Skeletal muscle satellite cell (primary cell): ENCODE results near the gene ATP9B. TPM values are rescaled to one million over a fixed set of nuclear protein-coding genes. Genes with fewer than 3 reads are reported as not detected.

ENCODE experiments used
- H3K27me3 ChIP-seq: 2 replicates; pipeline ENCODE4 v1.7.0; 2013; ENCODE audit warnings: low read length; ENCODE audit not compliant: control insufficient read depth, insufficient read depth
- H3K36me3 ChIP-seq: 2 replicates; pipeline ENCODE4 v1.7.0; 2013; ENCODE audit warnings: mild to moderate bottlenecking, control low read depth, low read length; ENCODE audit not compliant: insufficient read depth
- H3K4me1 ChIP-seq: 2 replicates; pipeline ENCODE4 v1.7.0; 2013; ENCODE audit warnings: low read length; ENCODE audit not compliant: control insufficient read depth, insufficient read depth
- H3K4me2 ChIP-seq: 2 replicates; pipeline ENCODE4 v1.7.0; 2013; ENCODE audit warnings: mild to moderate bottlenecking, low read length
- H3K4me3 ChIP-seq: 2 replicates; pipeline ENCODE4 v1.7.0; 2013; ENCODE audit warnings: low read length
- H3K9ac ChIP-seq: 2 replicates; pipeline ENCODE4 v1.7.0; 2013; ENCODE audit warnings: mild to moderate bottlenecking, low read depth, low read length, moderate library complexity
- H3K9me3 ChIP-seq: replicated peaks from 2 replicates; pipeline ENCODE4 v1.7.0; 2013; ENCODE audit warnings: mild to moderate bottlenecking, control low read depth, low read length
- total RNA-seq: library from RNA; depleted of rRNA; stranded (reverse); fragments of >200 nt; gene quantifications from 2 replicates; pipeline ENCODE4 v1.2.3, GENCODE V29; 2012; rRNA removed

The ATP9B gene
- total RNA-seq = 15.7 and 18.3 TPM in 2 replicates

DNA sequence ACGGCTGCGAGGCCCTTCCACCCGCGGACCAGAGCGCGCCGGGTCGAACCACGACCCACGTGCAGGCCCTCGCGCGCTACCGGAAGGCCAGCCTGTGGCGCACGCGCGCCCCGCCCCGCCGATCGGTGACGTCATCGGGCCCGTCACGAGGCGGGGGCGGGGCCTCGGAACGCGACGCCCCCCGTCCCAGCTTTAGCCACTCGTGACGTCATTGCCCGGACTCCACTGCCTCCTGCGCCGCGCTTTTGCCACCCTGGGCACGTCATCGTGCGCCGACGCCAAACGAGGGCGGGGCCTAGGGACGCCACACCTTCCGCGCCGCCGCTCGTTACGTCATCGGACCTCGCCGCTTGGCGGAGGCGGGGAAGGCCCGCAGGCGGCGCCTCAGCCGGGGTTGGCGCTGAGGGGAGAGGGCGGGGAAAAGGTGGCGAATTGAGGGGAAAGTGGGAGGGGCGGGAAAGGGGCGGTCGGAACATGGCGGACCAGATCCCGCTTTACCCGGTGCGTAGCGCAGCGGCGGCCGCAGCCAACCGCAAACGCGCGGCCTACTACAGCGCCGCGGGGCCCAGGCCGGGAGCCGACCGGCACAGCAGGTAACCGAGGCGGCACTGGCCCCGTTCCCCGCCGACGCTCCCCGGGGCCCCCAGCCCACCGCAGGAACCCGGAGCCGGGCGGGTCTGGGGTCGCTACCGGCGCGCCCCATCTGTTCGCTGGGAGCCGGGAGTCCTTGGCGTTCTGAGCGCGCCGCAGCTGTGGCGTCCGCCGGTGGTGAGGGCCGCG is at the start of gene ATP9B:
Gene ATP9B (plus strand): TSS at position 458 of the 780 bp plus-strand sequence. CDS start 17 bp downstream, at position 475.
- no peaks in the 10 kb centered on the region for H3K27me3 ChIP-seq
- H3K9me3 ChIP-seq = no peaks in the 10 kb centered on the region
- no peaks in the 10 kb centered on the region for H3K36me3 ChIP-seq
- peak within 1 kb of the TSS; percentile 80 for H3K4me3 ChIP-seq
- peak within 1 kb of the TSS; percentile 83 for H3K4me2 ChIP-seq
- peak within 1 kb of the TSS; percentile 90 for H3K9ac ChIP-seq
- peaks cover 16% of the 10 kb centered on the region for H3K4me1 ChIP-seq

DNA sequence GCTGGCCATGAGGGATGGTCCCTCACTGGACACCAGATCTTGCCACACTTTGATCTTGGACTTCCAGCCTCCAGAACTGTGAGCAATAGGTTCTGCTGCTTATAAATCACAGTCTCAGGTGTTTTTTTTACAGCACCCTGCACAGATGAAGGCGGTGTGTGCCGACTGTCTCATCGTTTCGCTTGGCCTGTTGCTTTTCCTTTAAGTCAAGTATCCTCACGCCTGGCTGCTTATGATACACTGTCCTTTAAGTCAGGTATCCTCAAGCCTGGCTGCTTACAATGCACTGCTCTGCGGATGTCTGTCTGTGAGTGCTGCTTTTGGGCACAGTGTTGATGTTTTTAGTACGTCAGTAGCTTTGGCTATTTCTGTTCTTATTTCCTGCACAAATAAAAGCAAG is 49.3 kb upstream of the ATP9B start:
- Histone ChIP-seq H3K9ac (no peak overlapping the region), H3K36me3 (no peaks in the 10 kb centered on the region), H3K4me3 (no peak overlapping the region), H3K4me1 (no peaks in the 10 kb centered on the region), H3K4me2 (no peak overlapping the region), H3K9me3 (peaks cover 3% of the 10 kb centered on the region), H3K27me3 (no peaks in the 10 kb centered on the region)

DNA sequence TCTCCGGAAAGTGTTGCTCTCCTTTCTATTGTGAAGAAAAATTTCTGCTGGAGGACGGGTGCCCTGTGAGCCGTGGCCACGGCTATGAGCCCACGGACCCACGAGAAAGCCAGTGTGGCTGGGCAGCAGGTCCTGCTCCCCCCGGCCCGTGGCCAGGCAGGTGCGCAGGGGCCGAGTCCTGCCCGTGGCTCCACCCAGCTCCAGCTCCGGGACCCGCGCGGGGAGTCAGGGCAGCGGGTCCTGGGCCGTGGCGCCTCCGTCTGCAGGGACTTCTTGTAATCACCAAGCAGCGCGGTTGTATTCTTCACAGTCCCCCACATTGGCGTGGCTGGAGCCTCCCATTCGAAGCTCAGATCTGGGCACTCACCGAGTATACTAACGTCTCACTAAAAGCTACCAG is 46.6 kb upstream of the ATP9B start:
- Histone ChIP-seq H3K9me3 (peaks cover 3% of the 10 kb centered on the region), H3K4me1 (no peaks in the 10 kb centered on the region), H3K27me3 (no peaks in the 10 kb centered on the region), H3K9ac (no peak overlapping the region), H3K4me2 (no peak overlapping the region), H3K36me3 (no peaks in the 10 kb centered on the region), H3K4me3 (no peak overlapping the region)

- Histone ChIP-seq H3K9ac (no peak overlapping the region), H3K9me3 (peaks cover under 1% of the 10 kb centered on the region), H3K4me3 (no peak overlapping the region), H3K27me3 (no peaks in the 10 kb centered on the region), H3K4me1 (no peaks in the 10 kb centered on the region), H3K36me3 (no peaks in the 10 kb centered on the region), H3K4me2 (no peak overlapping the region)
Measured at GRCh38 chr18:79026491-79026890, 42.7 kb upstream of the ATP9B start.

GRCh38 chr18:79030680-79031079 is 38.5 kb upstream of the ATP9B start:
- Histone ChIP-seq H3K27me3 (no peaks in the 10 kb centered on the region), H3K4me3 (no peak overlapping the region), H3K9me3 (no peaks in the 10 kb centered on the region), H3K4me1 (no peaks in the 10 kb centered on the region), H3K4me2 (no peak overlapping the region), H3K36me3 (no peaks in the 10 kb centered on the region), H3K9ac (no peak overlapping the region)

GRCh38 chr18:79042276-79042675 is 26.9 kb upstream of the ATP9B start:
- no peak overlapping the region for H3K9ac ChIP-seq
- no peaks in the 10 kb centered on the region for H3K9me3 ChIP-seq
- H3K4me2 ChIP-seq = no peak overlapping the region
- no peak overlapping the region for H3K4me3 ChIP-seq
- no peaks in the 10 kb centered on the region for H3K4me1 ChIP-seq
- no peaks in the 10 kb centered on the region for H3K36me3 ChIP-seq
- H3K27me3 ChIP-seq = no peaks in the 10 kb centered on the region

GRCh38 chr18:79043288-79043687 is 25.9 kb upstream of the ATP9B start:
- no peak overlapping the region for H3K4me3 ChIP-seq
- H3K4me2 ChIP-seq = no peak overlapping the region
- no peak overlapping the region for H3K9ac ChIP-seq
- no peaks in the 10 kb centered on the region for H3K27me3 ChIP-seq
- no peaks in the 10 kb centered on the region for H3K4me1 ChIP-seq
- H3K36me3 ChIP-seq = no peaks in the 10 kb centered on the region
- H3K9me3 ChIP-seq = no peaks in the 10 kb centered on the region

DNA sequence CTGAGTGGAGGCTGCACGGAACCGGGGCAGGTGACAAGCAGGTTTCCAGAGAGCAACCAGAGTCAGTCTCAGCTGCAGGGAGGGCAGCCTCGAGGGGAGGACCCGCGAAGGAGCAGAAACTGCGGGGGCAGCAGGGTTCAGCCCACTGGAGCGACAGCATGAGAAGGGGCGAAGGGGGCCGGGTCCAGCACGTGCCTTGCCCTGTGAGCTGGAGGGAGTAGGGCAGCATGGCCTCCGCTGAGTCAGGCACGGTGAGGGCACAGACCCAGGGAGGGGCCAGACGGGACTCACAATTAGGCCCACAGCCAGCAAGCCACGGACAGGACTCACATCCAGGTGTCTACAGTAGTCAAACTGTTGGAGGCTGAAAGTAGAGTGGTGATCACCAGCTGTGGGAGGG is 22.7 kb upstream of the ATP9B start:
- Histone ChIP-seq H3K36me3 (no peaks in the 10 kb centered on the region), H3K4me2 (no peak overlapping the region), H3K9ac (no peak overlapping the region), H3K9me3 (no peaks in the 10 kb centered on the region), H3K4me3 (no peak overlapping the region), H3K4me1 (no peaks in the 10 kb centered on the region), H3K27me3 (no peaks in the 10 kb centered on the region)

DNA sequence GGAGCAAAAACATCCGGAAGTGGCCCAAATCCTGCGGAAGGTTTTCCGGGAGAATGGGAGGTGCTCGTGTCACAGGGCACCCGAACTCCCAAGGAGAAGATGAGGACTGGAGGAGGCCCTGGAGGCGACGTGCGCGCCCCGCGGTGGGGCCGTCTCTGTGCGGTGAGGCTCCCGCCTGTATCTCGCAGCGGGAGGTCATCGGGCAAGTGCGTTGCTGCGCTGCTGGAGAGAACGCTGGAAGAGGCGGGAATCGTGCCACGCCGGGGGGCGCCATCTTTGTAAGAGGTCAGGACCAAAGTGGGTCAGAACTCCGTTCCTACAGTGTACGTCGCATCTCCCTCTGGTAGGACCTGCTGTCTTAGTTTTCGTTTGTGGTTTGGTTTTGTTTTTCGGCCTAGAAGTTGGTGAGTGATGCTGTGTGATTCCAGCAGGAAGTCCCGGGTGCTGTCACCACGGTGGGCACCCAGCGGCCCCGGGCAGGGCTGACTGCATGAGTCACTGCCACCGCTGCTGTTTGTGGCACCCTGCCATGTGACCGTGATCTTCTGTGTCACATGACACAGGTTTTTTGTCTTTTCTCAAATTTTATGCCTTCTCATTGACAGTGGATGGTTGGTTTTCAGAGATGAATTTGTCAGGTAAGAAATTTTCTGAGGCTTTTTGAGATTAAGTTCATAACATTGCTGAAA is 21.5 kb upstream of the ATP9B start:
- no peak overlapping the region for H3K4me3 ChIP-seq
- H3K4me2 ChIP-seq = no peak overlapping the region
- no peaks in the 10 kb centered on the region for H3K4me1 ChIP-seq
- no peaks in the 10 kb centered on the region for H3K36me3 ChIP-seq
- H3K27me3 ChIP-seq = no peaks in the 10 kb centered on the region
- H3K9ac ChIP-seq = no peak overlapping the region
- H3K9me3 ChIP-seq = no peaks in the 10 kb centered on the region

GRCh38 chr18:79048245-79048632 is 21.0 kb upstream of the ATP9B start:
- Histone ChIP-seq H3K4me3 (no peak overlapping the region), H3K4me1 (no peaks in the 10 kb centered on the region), H3K36me3 (no peaks in the 10 kb centered on the region), H3K4me2 (no peak overlapping the region), H3K9ac (no peak overlapping the region), H3K9me3 (no peaks in the 10 kb centered on the region), H3K27me3 (no peaks in the 10 kb centered on the region)

DNA sequence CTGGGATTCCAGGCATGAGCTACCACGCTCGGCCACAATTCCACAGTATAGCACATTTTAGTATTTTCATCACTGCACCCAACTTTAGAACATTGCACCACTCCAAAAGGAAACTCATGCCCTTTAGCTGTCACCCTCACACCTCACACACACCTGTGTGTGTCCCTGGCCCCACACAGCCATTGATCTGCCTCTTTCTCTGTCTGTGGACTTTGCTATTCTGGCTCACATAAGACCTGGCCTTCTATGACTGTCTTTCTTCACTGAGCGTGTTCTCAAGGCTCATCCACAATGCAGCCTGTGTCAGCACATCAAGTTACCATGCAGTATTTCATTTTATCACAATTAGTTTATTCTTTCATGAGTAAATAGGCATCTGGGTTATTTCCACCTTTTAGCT is 19.7 kb upstream of the ATP9B start:
- Histone ChIP-seq H3K9ac (no peak overlapping the region), H3K4me3 (no peak overlapping the region), H3K36me3 (no peaks in the 10 kb centered on the region), H3K9me3 (no peaks in the 10 kb centered on the region), H3K27me3 (no peaks in the 10 kb centered on the region), H3K4me1 (no peaks in the 10 kb centered on the region), H3K4me2 (no peak overlapping the region)

- H3K4me3 ChIP-seq = no peak overlapping the region
- no peaks in the 10 kb centered on the region for H3K27me3 ChIP-seq
- H3K36me3 ChIP-seq = no peaks in the 10 kb centered on the region
- no peaks in the 10 kb centered on the region for H3K9me3 ChIP-seq
- H3K4me2 ChIP-seq = no peak overlapping the region
- H3K4me1 ChIP-seq = no peaks in the 10 kb centered on the region
- no peak overlapping the region for H3K9ac ChIP-seq
Measured at GRCh38 chr18:79050005-79050404, 19.2 kb upstream of the ATP9B start.
